SK-N-SH (cell line): ENCODE results near the gene AFAP1. TPM values are rescaled to one million over a fixed set of nuclear protein-coding genes. Genes with fewer than 3 reads are reported as not detected.

Experiments
- CTCF ChIA-PET: fragments of 300-600, 350-600 bp; formaldehyde crosslinking; extraction: SDS; loops from one replicate; lab custom pipeline; 2021; lab: Yijun Ruan, JAX
- POLR2A ChIA-PET: fragments of 350-600 bp; sonication (Branson Sonifier 250); formaldehyde crosslinking; extraction: SDS; loops from one replicate; lab custom pipeline; 2020; ENCODE audit warnings: antibody characterized with exemption, inconsistent platforms; lab: Yijun Ruan, JAX
- DNase-seq: peaks from one replicate; pipeline ENCODE4 v3.0.0; 2012
- H2AFZ ChIP-seq: fragments of 200-600 bp; sonication (generic); 2 replicates; pipeline ENCODE4 v1.8.1; 2016; ENCODE audit warnings: antibody characterized with exemption, mild to moderate bottlenecking, low read depth
- H3F3A ChIP-seq: fragments of 200-600 bp; sonication (generic); replicated peaks from 2 replicates; pipeline ENCODE3; 2016; ENCODE audit warnings: antibody characterized with exemption, mild to moderate bottlenecking; ENCODE audit not compliant: insufficient read depth
- H3K27ac ChIP-seq, 2 experiments: fragments of 200-500 bp in 1 of 2; fragments of 200-600 bp in 1 of 2; sonication (Bioruptor generic) in 1 of 2; sonication (generic), shearing (Covaris generic) in 1 of 2; 2 replicates each; pipeline versions ENCODE4 v1.5.1 to v1.6.1; 2014 to 2016; ENCODE audit warnings: low read depth in 2 of 2, inconsistent platforms in 1 of 2, low read length in 1 of 2, mild to moderate bottlenecking in 1 of 2, mixed read lengths in 1 of 2
- H3K27me3 ChIP-seq: fragments of 200-600 bp; sonication (generic), shearing (Covaris generic); 2 replicates; pipeline ENCODE4 v1.6.1; 2016; ENCODE audit warnings: mixed run types; ENCODE audit not compliant: insufficient read depth
- H3K36me3 ChIP-seq, 2 experiments: fragments of 200-500 bp in 1 of 2; fragments of 200-600 bp in 1 of 2; sonication (Bioruptor generic) in 1 of 2; sonication (generic) in 1 of 2; replicated peaks in 1 of 2; 2 replicates each; pipeline versions ENCODE3 to v1.5.1; 2014 to 2016; ENCODE audit warnings: low read length in 1 of 2, mild to moderate bottlenecking in 1 of 2; ENCODE audit not compliant: insufficient read depth in 2 of 2, control insufficient read depth in 1 of 2
- H3K4me1 ChIP-seq, 2 experiments: fragments of 200-500 bp in 1 of 2; fragments of 200-600 bp in 1 of 2; sonication (Bioruptor generic) in 1 of 2; sonication (generic), shearing (Covaris generic) in 1 of 2; 2 replicates each; pipeline versions ENCODE4 v1.5.1 to v1.6.1; 2014 to 2016; ENCODE audit warnings: low read depth in 1 of 2, low read length in 1 of 2, mixed run types in 1 of 2; ENCODE audit not compliant: insufficient read depth in 2 of 2, control insufficient read depth in 1 of 2
- H3K4me2 ChIP-seq: fragments of 200-600 bp; sonication (generic), shearing (Covaris generic); 2 replicates; pipeline ENCODE4 v1.6.1; 2017; ENCODE audit warnings: mixed run types
- H3K4me3 ChIP-seq, 2 experiments: fragments of 200-500 bp in 1 of 2; fragments of 200-600 bp in 1 of 2; sonication (Bioruptor generic) in 1 of 2; sonication (generic), shearing (Covaris generic) in 1 of 2; 2 replicates each; pipeline versions ENCODE4 v1.5.1 to v1.8.1; 2014 to 2016; ENCODE audit warnings: low read depth in 2 of 2, inconsistent platforms in 1 of 2, low read length in 1 of 2, mild to moderate bottlenecking in 1 of 2, mixed read lengths in 1 of 2, moderate library complexity in 1 of 2
- H3K79me2 ChIP-seq: fragments of 200-600 bp; sonication (generic); 2 replicates; pipeline ENCODE4 v1.8.1; 2017; ENCODE audit warnings: mild to moderate bottlenecking; ENCODE audit not compliant: insufficient read depth
- H3K9ac ChIP-seq: fragments of 200-600 bp; sonication (generic); 2 replicates; pipeline ENCODE4 v1.6.1; 2017; ENCODE audit warnings: mixed run types
- H3K9me2 ChIP-seq: fragments of 200-600 bp; sonication (generic); 2 replicates; pipeline ENCODE4 v1.6.1; 2017; ENCODE audit warnings: mixed run types
- H3K9me3 ChIP-seq: fragments of 200-600 bp; sonication (generic); 2 replicates; pipeline ENCODE4 v1.6.1; 2017; ENCODE audit warnings: mixed run types, mild to moderate bottlenecking, moderate library complexity
- H4K20me1 ChIP-seq: fragments of 200-600 bp; sonication (generic); 2 replicates; pipeline ENCODE4 v1.6.1; 2017; ENCODE audit warnings: mild to moderate bottlenecking, mixed run types; ENCODE audit not compliant: insufficient read depth
- CHD2 ChIP-seq: fragments of 150-350 bp; IDR thresholded peaks from 2 replicates; pipeline ENCODE4 v1.6.1; 2018; ENCODE audit warnings: low read length; ENCODE audit not compliant: partially characterized antibody
- FOSL2 ChIP-seq: IDR thresholded peaks from 2 replicates; pipeline ENCODE4 v1.4.0; 2012; ENCODE audit warnings: low read depth, mild to moderate bottlenecking, moderate library complexity, borderline replicate concordance
- FOXJ3 ChIP-seq: sonication (generic); formaldehyde crosslinking; IDR thresholded peaks from 2 replicates; pipeline ENCODE4 v1.5.1; 2020; ENCODE audit warnings: mild to moderate bottlenecking, missing genetic modification reagents
- FOXM1 ChIP-seq: IDR thresholded peaks from 2 replicates; pipeline ENCODE4 v1.4.0; 2012; ENCODE audit warnings: low read depth, mild to moderate bottlenecking
- GABPA ChIP-seq: IDR thresholded peaks from 2 replicates; pipeline ENCODE4 v1.4.0; 2012; ENCODE audit warnings: low read depth, mild to moderate bottlenecking
- GATA2 ChIP-seq: sonication (generic); formaldehyde crosslinking; IDR thresholded peaks from 2 replicates; pipeline ENCODE4 v1.5.0; 2020; ENCODE audit warnings: mild to moderate bottlenecking, missing genetic modification reagents
- MEF2A ChIP-seq: IDR thresholded peaks from 2 replicates; pipeline ENCODE4 v1.4.0; 2012; ENCODE audit warnings: low read depth, borderline replicate concordance
- MXI1 ChIP-seq: IDR thresholded peaks from 2 replicates; pipeline ENCODE4 v1.6.1; 2012; ENCODE audit warnings: mild to moderate bottlenecking, low read depth, low read length, improper control_type of control experiment
- POLR2AphosphoS5 ChIP-seq: IDR thresholded peaks from 2 replicates; pipeline ENCODE4 v1.6.1; 2012; ENCODE audit warnings: low read depth, low read length
- RXRA ChIP-seq: IDR thresholded peaks from 2 replicates; pipeline ENCODE4 v1.4.0; 2012; ENCODE audit warnings: low read depth, mild to moderate bottlenecking, borderline replicate concordance
- TEAD4 ChIP-seq: IDR thresholded peaks from 2 replicates; pipeline ENCODE4 v1.4.0; 2012; ENCODE audit warnings: mild to moderate bottlenecking, borderline replicate concordance; ENCODE audit not compliant: insufficient read depth
- YY1 ChIP-seq: IDR thresholded peaks from 2 replicates; pipeline ENCODE4 v1.4.0; 2012; ENCODE audit warnings: low read depth, mild to moderate bottlenecking
- WGBS: methylation state at CpG from one replicate; pipeline ENCODE4 v1.1.6; 2017; ENCODE audit warnings: low lambda C conversion rate; 5-methylcytosine and 5-hydroxymethylcytosine counted together
- polyA plus RNA-seq, 3 experiments: library from polyadenylated mRNA; depleted of rRNA; stranded (reverse); fragments of >200 nt; gene quantifications; 2 replicates each; pipeline ENCODE4 v1.2.3, GENCODE V29; 2012
- TF ChIP-seq, protein P1 (sequence below): fragments of 200-600 bp; sonication (generic); IDR thresholded peaks from 2 replicates; pipeline ENCODE4 v1.6.1; 2017; ENCODE audit warnings: antibody characterized with exemption, mild to moderate bottlenecking, moderate library complexity
- TF ChIP-seq, protein P2 (sequence below): IDR thresholded peaks from 2 replicates; pipeline ENCODE4; 2012
- TF ChIP-seq, protein P3 (sequence below): IDR thresholded peaks from 2 replicates; pipeline ENCODE4 v1.6.1; 2012; ENCODE audit warnings: mild to moderate bottlenecking, low read depth, low read length, moderate library complexity
- TF ChIP-seq, protein P4 (sequence below): fragments of 150-350 bp; IDR thresholded peaks from 2 replicates; pipeline ENCODE4 v1.6.1; 2016; ENCODE audit warnings: mild to moderate bottlenecking, low read depth, low read length

Gene AFAP1
- polyA plus RNA-seq, 1 of the 3 experiments (the other 2 are of a cell fraction): 67.9 TPM

DNA sequence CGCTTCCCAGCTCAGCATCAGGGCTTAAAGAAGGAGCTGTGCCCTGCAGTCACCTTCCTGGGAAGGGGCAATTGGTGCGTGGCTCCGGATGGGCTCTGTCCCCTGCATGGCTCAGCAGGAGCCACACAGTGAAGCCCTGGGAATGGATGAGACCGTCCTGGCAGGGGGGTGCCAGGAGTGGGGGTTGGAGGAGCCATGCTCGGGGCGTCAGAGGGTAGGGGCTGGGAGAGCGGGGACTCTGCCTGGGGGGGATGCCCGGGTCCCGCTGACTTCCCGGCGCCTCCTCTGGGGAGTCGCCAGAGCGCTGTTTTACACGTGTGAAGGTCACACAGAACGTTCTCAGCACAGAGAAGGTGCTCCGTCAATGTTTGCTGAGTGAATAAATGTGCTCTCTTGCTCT lies 184.1 kb downstream of the AFAP1 start:
- Histone ChIP-seq H3F3A (peaks cover 21% of the 10 kb centered on the region), H3K4me2 (no peak overlapping the region), H3K27me3 (no peaks in the 10 kb centered on the region), H3K9ac (no peak overlapping the region), H2AFZ (no peak overlapping the region), H3K79me2 (peaks cover 14% of the 10 kb centered on the region; the same call in 1 of the 2 replicates), H3K36me3 (peaks cover 35 to 50% of the 10 kb centered on the region in 2 experiments), H3K9me3 (no peaks in the 10 kb centered on the region), H3K4me1 (no peaks in the 10 kb centered on the region; a peak in 1 of 4 replicates), H3K4me3 (no peak overlapping the region), H3K27ac (no peak overlapping the region), H4K20me1 (peaks cover 23% of the 10 kb centered on the region), H3K9me2 (no peaks in the 10 kb centered on the region)
- 95% methylated on average over 13 of the region's 16 CpGs for WGBS
- POLR2A ChIA-PET: no interaction called here
- TF ChIP-seq GATA2: no peak
- TF ChIP-seq TEAD4: no peak
- TF ChIP-seq, protein P1, sequence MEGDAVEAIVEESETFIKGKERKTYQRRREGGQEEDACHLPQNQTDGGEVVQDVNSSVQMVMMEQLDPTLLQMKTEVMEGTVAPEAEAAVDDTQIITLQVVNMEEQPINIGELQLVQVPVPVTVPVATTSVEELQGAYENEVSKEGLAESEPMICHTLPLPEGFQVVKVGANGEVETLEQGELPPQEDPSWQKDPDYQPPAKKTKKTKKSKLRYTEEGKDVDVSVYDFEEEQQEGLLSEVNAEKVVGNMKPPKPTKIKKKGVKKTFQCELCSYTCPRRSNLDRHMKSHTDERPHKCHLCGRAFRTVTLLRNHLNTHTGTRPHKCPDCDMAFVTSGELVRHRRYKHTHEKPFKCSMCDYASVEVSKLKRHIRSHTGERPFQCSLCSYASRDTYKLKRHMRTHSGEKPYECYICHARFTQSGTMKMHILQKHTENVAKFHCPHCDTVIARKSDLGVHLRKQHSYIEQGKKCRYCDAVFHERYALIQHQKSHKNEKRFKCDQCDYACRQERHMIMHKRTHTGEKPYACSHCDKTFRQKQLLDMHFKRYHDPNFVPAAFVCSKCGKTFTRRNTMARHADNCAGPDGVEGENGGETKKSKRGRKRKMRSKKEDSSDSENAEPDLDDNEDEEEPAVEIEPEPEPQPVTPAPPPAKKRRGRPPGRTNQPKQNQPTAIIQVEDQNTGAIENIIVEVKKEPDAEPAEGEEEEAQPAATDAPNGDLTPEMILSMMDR: no peak
- TF ChIP-seq YY1: no peak
- no peak for TF ChIP-seq POLR2AphosphoS5
- TF ChIP-seq, protein P2, sequence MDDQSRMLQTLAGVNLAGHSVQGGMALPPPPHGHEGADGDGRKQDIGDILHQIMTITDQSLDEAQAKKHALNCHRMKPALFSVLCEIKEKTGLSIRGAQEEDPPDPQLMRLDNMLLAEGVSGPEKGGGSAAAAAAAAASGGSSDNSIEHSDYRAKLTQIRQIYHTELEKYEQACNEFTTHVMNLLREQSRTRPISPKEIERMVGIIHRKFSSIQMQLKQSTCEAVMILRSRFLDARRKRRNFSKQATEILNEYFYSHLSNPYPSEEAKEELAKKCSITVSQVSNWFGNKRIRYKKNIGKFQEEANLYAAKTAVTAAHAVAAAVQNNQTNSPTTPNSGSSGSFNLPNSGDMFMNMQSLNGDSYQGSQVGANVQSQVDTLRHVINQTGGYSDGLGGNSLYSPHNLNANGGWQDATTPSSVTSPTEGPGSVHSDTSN: no peak
- TF ChIP-seq MEF2A: no peak
- no peak for TF ChIP-seq FOXJ3 (CRISPR knock-in tag)
- CTCF ChIA-PET: interaction anchor here (1.0 to 1.1 kb wide), 2 partner anchors 14 to 174 kb away, joined by 3 read pairs; no protein-coding TSS in a partner anchor
- DNase-seq: no peak

DNA sequence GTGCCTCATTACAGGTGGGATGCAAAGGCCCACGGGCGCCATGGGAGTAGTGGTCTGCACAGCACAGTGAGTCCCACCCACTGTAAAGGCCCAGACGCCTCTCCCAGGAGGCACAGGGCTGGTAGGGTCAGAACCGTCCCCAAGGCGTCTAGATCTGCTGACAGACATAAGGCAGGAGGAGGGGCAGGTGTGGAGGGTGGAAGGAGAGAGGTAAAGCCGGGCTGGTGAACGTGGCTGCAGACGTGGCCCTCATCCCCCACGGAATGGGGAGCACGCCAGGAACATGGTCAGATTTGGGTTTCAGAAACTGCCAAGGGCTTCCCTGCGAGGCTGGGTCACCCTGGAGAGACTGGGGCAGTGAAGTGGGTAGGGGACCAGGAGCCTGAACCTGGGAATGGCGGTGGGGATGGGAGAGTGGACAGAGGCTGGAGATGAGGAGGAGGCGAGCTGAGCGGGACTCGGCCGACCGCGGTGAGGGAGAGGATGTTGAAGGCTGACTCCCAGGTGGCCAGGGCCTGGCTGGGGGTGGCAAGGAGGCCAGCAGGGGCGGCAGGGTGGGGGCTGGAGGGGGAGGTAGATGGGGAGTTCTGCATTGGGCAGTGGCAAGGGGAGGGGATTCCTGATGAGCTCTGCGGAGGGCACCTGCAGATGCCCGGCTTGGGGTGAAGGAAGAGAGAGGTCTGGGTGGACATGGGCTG lies 184.9 kb downstream of the AFAP1 start:
- H3K36me3 ChIP-seq: peaks cover 28 to 41% of the 10 kb centered on the region in 2 experiments
- WGBS: 92% methylated on average over 21 of the region's 21 CpGs
- peaks cover 6% of the 10 kb centered on the region; the same call in 1 of the 2 replicates for H3K79me2 ChIP-seq
- CTCF ChIA-PET: interaction anchor here (1.0 to 1.4 kb wide), 2 partner anchors 50 to 175 kb away, joined by 3 to 4 read pairs; no protein-coding TSS in a partner anchor
- TF ChIP-seq CHD2: no peak
- no peak for TF ChIP-seq GATA2
- no peak for TF ChIP-seq MXI1
- no peak for TF ChIP-seq MEF2A
- TF ChIP-seq FOXM1: no peak
- TF ChIP-seq RXRA: no peak
- TF ChIP-seq TEAD4: no peak
- TF ChIP-seq, protein P3, sequence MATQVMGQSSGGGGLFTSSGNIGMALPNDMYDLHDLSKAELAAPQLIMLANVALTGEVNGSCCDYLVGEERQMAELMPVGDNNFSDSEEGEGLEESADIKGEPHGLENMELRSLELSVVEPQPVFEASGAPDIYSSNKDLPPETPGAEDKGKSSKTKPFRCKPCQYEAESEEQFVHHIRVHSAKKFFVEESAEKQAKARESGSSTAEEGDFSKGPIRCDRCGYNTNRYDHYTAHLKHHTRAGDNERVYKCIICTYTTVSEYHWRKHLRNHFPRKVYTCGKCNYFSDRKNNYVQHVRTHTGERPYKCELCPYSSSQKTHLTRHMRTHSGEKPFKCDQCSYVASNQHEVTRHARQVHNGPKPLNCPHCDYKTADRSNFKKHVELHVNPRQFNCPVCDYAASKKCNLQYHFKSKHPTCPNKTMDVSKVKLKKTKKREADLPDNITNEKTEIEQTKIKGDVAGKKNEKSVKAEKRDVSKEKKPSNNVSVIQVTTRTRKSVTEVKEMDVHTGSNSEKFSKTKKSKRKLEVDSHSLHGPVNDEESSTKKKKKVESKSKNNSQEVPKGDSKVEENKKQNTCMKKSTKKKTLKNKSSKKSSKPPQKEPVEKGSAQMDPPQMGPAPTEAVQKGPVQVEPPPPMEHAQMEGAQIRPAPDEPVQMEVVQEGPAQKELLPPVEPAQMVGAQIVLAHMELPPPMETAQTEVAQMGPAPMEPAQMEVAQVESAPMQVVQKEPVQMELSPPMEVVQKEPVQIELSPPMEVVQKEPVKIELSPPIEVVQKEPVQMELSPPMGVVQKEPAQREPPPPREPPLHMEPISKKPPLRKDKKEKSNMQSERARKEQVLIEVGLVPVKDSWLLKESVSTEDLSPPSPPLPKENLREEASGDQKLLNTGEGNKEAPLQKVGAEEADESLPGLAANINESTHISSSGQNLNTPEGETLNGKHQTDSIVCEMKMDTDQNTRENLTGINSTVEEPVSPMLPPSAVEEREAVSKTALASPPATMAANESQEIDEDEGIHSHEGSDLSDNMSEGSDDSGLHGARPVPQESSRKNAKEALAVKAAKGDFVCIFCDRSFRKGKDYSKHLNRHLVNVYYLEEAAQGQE: no peak
- TF ChIP-seq, protein P4, sequence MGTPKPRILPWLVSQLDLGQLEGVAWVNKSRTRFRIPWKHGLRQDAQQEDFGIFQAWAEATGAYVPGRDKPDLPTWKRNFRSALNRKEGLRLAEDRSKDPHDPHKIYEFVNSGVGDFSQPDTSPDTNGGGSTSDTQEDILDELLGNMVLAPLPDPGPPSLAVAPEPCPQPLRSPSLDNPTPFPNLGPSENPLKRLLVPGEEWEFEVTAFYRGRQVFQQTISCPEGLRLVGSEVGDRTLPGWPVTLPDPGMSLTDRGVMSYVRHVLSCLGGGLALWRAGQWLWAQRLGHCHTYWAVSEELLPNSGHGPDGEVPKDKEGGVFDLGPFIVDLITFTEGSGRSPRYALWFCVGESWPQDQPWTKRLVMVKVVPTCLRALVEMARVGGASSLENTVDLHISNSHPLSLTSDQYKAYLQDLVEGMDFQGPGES: no peak
- no peak for TF ChIP-seq FOXJ3 (CRISPR knock-in tag)
- TF ChIP-seq FOSL2: no peak
- TF ChIP-seq GABPA: no peak
- POLR2A ChIA-PET: no interaction called here
- H4K20me1 ChIP-seq: peaks cover 20% of the 10 kb centered on the region
- H3K9me2 ChIP-seq: no peaks in the 10 kb centered on the region
- no peak overlapping the region for H2AFZ ChIP-seq
- no peaks in the 10 kb centered on the region for H3K27me3 ChIP-seq
- DNase-seq: no peak
- no peaks in the 10 kb centered on the region; a peak in 1 of 4 replicates for H3K4me1 ChIP-seq
- H3K4me3 ChIP-seq: no peak overlapping the region
- no peak overlapping the region for H3K9ac ChIP-seq
- no peaks in the 10 kb centered on the region for H3K9me3 ChIP-seq
- H3K27ac ChIP-seq: no peak overlapping the region; a peak in 1 of 4 replicates
- H3F3A ChIP-seq: peaks cover 24% of the 10 kb centered on the region
- no peak overlapping the region for H3K4me2 ChIP-seq
